SJSA1 (cell line): Measurements from ENCODE around the gene TPCN2. TPM values are rescaled to one million over a fixed set of nuclear protein-coding genes. Genes with fewer than 3 reads are reported as not detected.

Source experiments
- DNase-seq, 2 experiments: peaks; one replicate each; pipeline ENCODE4 v3.0.0-alpha.2; 2015 to 2020; ENCODE audit warnings: low spot score in 2 of 2, low read depth in 1 of 2
- H3K27ac ChIP-seq: fragments of 250-450 bp; sonication (Bioruptor Pico); 2 replicates; pipeline ENCODE4 v1.5.1; 2020; ENCODE audit warnings: mild to moderate bottlenecking, moderate library complexity
- H3K27me3 ChIP-seq: fragments of 250-450 bp; sonication (Bioruptor Pico); replicated peaks from 2 replicates; pipeline ENCODE4 v1.5.1; 2020; ENCODE audit warnings: mild to moderate bottlenecking, moderate library complexity
- H3K36me3 ChIP-seq: fragments of 250-450 bp; sonication (Bioruptor Pico); 2 replicates; pipeline ENCODE4 v1.5.1; 2020; ENCODE audit warnings: mild to moderate bottlenecking
- H3K4me1 ChIP-seq: fragments of 250-450 bp; sonication (Bioruptor Pico); replicated peaks from 2 replicates; pipeline ENCODE4 v1.6.1; 2021; ENCODE audit warnings: mild to moderate bottlenecking
- H3K4me3 ChIP-seq: fragments of 250-450 bp; sonication (Bioruptor Pico); 2 replicates; pipeline ENCODE4 v1.5.1; 2020; ENCODE audit warnings: mild to moderate bottlenecking
- H3K9me3 ChIP-seq: fragments of 250-450 bp; sonication (Bioruptor Pico); replicated peaks from 2 replicates; pipeline ENCODE4 v1.5.1; 2020; ENCODE audit warnings: mild to moderate bottlenecking
- total RNA-seq: library from RNA; depleted of rRNA; stranded (reverse); fragments of >200 nt; shearing (Covaris generic); gene quantifications from 2 replicates; pipeline ENCODE4 v1.2.3, GENCODE V29; 2014

Gene TPCN2
- total RNA-seq, 1 experiment from 2014 or later: 24.1 TPM

DNA sequence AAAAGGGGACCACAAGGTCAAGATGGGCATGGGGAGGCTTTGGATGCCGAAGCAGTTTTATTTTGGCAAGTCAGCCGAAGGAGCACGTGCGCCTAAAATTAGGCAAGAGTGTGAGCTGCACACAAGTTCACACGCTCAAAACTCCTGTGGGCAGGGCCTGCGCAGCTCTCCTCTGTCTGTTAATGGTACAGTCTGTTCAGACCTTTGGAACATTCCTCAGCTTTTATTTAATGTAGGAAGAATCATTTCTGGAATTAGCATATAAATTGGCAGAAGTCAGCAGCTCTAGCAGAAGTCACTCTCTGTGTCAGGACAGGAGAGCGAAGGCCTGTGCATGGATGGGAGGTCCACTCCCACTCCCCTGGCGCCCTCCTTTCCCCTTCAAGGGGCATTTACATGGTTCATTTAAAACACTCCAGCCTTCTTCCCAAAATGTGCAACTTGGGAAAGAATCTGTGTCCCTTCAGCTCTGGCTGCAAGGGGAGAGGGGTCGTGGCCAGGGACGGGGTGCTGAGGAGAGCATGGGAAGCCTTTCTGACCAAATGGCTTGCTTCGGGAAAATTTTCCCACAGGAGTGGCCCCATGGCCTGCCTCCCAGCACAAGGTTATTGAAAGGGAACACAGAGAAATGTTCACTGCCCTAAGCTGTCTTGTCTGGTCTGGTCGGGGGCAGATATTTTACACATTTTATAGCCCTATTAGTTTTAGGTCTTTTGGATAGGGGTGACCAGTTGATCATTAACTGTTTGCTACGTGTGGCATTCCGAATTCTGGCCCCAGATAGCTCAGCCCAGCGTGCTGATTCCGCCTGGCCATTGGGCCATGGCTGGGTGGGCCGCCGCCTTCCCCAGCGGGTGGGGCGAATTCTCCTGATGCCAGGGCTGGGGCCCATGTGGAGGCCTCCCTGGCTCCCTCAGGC is 63.2 kb downstream of the TPCN2 start:
- no peak overlapping the region for H3K27ac ChIP-seq
- H3K4me3 ChIP-seq: no peak overlapping the region
- H3K27me3 ChIP-seq: no peaks in the 10 kb centered on the region
- H3K36me3 ChIP-seq: no peaks in the 10 kb centered on the region
- H3K9me3 ChIP-seq: peaks cover 7% of the 10 kb centered on the region; the same call in 1 of the 2 replicates
- H3K4me1 ChIP-seq: no peaks in the 10 kb centered on the region
- DNase-seq: no peak

DNA sequence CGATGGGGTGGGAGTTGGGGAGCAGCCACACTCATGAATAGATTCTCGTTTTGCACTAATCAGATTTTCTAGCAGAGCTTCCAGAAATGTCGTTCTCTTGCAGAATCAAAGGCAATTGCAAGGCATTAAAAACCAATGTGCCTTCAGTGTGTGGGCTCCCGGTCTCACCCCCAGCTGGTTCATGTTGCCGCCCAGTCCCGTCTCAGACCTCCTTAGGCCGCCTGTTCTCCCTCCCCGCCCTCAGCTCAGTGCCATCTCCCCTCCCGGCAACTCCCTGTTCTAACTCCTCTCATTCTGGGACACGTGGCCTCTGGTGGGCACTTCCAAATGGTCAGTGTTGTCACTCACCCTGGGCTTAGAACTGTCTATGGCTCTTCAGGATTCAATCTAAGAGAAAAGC is 64.5 kb downstream of the TPCN2 start:
- Histone ChIP-seq H3K4me3 (no peak overlapping the region), H3K9me3 (peaks cover 7% of the 10 kb centered on the region; the same call in 1 of the 2 replicates), H3K36me3 (no peaks in the 10 kb centered on the region), H3K27me3 (no peaks in the 10 kb centered on the region), H3K27ac (no peak overlapping the region), H3K4me1 (no peaks in the 10 kb centered on the region)
- DNase-seq: no peak

DNA sequence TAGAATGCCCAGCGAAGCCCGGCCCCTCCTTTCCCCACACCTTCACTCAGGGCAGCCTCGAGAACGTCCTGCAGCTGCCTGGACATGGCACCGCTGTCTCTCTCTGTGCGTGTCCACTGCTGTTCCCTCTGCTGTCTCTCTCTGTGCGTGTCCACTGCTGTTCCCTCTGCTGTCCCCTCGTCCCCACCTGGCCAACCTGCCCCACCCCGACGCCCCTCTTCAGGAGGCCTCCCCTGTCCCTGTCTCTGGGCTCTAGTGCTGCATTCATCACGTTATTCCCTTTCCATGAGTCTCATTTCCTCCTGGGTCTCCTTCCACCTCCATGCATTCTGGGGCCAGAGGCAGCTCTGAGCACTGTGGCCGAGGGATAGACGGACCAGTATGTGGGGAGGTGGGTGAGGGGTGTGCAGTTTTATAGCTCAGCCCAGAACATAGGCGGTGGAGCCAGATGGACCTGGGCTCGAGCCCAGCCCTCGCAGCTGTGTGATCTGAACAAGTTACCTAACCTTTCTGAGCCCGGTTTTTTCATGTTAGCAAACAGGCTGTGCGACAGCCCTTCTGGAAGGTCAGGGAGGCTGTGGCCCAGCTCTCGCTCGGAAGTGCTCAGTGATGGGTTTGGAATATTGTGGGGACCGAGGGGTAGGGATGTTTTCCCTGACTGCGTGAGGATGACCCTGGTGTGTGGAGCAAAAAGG is 65.1 kb downstream of the TPCN2 start:
- H3K9me3 ChIP-seq: peaks cover 7% of the 10 kb centered on the region; the same call in 1 of the 2 replicates
- H3K4me1 ChIP-seq: peaks cover 1% of the 10 kb centered on the region
- no peak for DNase-seq
- H3K4me3 ChIP-seq: no peak overlapping the region
- H3K27ac ChIP-seq: no peak overlapping the region
- no peaks in the 10 kb centered on the region for H3K27me3 ChIP-seq
- no peaks in the 10 kb centered on the region for H3K36me3 ChIP-seq

DNA sequence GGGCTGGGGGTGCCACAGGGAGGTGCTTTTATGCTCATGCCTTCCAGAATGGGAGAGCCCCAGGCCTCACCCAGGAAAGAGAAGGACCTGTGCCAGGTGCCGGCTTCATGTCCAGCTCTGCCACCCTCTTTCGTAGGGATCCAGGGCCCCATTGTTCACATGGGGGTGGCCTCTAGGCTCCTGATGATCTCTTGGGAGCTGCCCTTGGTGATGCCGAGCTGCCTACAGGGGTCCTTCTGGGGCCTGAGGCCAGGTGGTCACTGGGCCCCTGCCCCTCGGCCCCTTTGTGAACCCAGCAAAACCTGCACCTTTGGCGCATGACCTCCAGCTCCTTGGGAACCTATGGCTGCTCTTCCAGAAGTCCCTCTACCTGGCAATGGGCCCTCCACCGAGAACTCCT is 65.6 kb downstream of the TPCN2 start:
- Histone ChIP-seq H3K9me3 (peaks cover 7% of the 10 kb centered on the region; the same call in 1 of the 2 replicates), H3K27ac (no peak overlapping the region), H3K4me3 (no peak overlapping the region), H3K27me3 (no peaks in the 10 kb centered on the region), H3K4me1 (peaks cover 7% of the 10 kb centered on the region), H3K36me3 (no peaks in the 10 kb centered on the region)
- DNase-seq: no peak

DNA sequence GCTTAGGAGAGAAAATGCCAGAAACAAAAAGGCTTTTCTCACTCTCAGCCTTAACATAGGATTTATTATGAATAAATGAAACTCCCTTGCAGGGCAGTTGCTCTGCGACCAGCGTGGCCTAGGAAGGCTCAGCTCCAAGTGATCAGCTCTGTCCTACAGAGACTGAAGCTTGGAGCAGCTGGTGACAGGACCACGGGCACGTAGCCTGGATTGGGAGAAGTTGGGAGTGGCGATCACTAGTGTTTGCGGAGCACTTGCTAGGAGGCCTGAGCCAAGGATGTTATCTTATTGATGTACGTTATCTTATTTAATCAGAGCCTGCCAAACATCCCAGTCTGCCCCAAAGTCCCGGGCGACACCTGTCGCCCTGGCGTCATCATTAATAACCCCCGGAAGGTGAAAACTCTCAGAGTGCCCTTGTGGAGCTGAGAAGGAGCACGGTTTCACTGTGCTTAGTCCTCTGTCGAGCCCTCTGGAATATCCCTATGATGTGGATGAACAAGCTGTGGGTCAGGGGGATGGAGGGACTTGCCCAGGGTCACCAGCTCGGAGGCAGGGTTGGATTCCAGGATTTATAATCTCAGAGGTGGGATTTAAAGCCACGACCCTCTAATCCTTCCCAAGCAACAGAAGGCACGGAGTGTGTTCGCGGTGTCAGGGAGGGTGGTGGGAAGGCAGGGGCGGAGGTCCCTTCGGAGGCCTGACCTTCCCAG is 66.2 kb downstream of the TPCN2 start:
- H3K4me1 ChIP-seq: peaks cover 12% of the 10 kb centered on the region
- H3K4me3 ChIP-seq: no peak overlapping the region
- H3K36me3 ChIP-seq: no peaks in the 10 kb centered on the region
- peaks cover 2% of the 10 kb centered on the region; the same call in 1 of the 2 replicates for H3K9me3 ChIP-seq
- no peak overlapping the region for H3K27ac ChIP-seq
- no peak for DNase-seq
- no peaks in the 10 kb centered on the region for H3K27me3 ChIP-seq

DNA sequence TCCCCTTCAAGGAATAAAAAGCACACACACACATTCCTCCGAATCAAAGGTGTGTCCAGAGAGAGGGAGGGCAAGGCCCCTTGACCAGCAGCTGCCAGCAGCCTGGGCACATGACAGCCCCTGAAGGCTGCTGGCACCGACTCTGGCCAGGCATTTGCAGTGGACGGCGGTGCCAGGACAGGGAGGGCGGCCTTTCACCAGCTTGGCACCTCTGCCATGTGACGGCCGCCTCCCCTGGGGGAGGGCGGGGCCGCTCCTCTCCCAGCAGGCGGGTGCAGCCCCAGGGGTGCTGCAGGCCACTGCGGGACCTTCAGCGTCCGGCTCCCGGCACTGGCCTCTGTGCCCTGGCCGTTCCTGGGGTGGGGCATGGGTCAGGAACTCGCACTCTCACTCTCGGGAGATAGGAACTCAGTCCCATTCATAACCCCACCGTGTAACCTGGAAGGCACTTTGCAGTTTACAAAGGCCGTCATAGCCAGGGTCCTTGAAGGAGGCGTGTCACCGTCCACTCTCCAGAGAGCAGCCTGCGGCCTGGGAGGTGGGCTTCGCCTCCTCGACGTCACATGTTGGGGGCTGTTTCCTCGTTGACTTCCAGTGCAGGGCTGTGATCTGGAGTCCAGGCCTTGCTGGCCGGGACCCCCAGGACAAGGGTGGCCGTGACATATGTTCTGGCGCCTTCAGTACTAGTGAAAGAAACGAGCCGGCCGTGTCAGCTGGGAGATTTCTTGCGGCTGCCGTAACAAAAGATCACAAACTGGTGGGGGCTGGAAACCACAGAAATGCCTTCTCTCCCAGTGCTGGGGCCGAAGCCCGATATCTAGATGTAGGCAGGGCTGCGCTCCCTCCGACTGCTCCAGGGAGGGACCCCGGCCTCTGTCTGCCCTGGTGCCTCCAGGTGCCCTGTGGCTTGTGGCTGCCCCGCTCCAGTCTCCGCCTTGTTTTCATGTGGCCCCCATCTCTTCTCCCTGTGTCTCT is 67.1 kb downstream of the TPCN2 start:
- H3K9me3 ChIP-seq: no peaks in the 10 kb centered on the region
- no peak for DNase-seq
- H3K4me1 ChIP-seq: peaks cover 12% of the 10 kb centered on the region
- H3K27me3 ChIP-seq: no peaks in the 10 kb centered on the region
- H3K27ac ChIP-seq: no peak overlapping the region
- H3K4me3 ChIP-seq: no peak overlapping the region
- H3K36me3 ChIP-seq: no peaks in the 10 kb centered on the region

DNA sequence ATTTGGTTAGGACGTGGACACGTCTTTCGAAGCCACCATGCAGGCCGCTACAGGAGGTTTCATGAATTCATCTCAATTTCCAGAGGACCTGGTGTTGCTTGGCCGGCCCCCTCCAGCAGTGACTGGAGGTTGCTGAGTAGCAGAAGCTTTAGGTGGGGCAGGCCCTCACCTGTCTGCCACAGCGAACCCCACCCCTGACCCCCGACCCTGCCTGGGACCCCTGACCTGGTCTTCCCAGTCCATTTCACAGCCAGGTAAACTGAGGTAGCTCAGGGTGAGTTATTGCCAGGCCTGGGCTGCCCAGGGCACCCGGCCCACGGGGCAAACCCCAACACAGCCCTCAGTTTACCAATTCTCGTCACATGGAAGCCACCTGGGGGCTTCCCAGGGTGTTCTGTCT is 67.9 kb downstream of the TPCN2 start:
- H3K4me3 ChIP-seq: no peak overlapping the region
- H3K9me3 ChIP-seq: no peaks in the 10 kb centered on the region
- H3K36me3 ChIP-seq: no peaks in the 10 kb centered on the region
- no peaks in the 10 kb centered on the region for H3K27me3 ChIP-seq
- peaks cover 13% of the 10 kb centered on the region for H3K4me1 ChIP-seq
- H3K27ac ChIP-seq: no peak overlapping the region
- no peak for DNase-seq

DNA sequence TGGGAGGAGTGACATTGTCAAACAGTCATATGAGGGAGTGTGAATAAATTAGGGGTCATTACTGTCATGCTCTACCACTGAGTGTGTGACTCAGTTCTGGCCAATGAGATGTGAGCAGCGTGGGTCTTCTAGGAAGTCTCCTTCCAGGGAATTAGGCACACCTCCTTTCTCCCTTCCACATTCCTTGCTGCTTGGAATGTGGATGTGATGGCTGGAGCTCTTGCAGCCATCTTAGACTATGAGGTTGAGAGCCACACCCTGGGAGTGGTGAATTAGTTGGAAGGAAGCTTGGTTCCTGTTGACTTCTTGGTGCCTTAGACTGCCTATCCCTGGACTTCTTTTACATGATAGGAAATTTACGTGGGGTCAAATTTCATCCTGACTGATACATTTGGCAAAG is 70.5 kb downstream of the TPCN2 start:
- Histone ChIP-seq H3K27ac (peak overlapping the region; percentile 33), H3K4me1 (peaks cover 39% of the 10 kb centered on the region), H3K4me3 (no peak overlapping the region), H3K36me3 (no peaks in the 10 kb centered on the region), H3K27me3 (no peaks in the 10 kb centered on the region), H3K9me3 (no peaks in the 10 kb centered on the region)
- peak in 1 of 2 experiments; percentile 68 for DNase-seq

DNA sequence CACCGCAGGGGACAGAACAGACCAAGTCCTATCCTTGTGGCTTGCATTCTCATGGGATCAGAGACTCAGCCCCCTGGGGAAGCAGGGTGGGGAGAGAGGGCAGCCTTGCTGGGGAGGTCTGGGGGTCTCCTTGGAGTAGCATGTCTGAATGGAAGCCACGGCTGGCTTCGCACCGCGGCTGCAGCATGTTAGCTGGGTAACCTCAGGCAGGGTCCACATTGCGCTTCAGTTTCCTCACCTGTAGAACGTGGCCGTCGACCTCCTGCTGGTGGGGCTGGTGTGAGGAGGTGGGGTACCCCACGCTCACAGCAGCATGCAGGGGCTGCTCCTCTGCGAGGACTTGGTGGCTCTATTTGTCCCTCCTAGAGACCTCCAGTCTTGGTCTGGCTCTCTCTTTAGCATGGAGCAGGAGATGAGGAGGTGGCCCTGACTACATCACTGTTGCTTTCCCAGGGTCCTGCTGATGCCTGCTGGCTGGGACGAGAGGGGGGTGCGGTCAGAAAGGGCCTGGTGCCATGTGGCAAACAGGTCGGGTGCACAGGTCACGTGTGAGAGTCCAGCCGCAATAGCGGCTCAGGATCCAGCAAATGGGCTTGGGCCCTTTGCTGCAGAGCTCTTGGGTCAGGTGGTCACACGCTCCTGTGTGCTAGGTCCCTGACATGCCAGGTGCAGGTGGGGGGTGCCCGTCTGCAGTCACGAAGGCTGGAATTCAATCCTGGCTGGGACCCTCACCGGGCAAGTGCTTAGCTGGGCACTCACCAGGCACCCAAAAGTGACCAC is 71.6 kb downstream of the TPCN2 start:
- Histone ChIP-seq H3K4me3 (no peak overlapping the region), H3K9me3 (no peaks in the 10 kb centered on the region), H3K27ac (no peak overlapping the region), H3K4me1 (peaks cover 41% of the 10 kb centered on the region), H3K27me3 (no peaks in the 10 kb centered on the region), H3K36me3 (no peaks in the 10 kb centered on the region)
- no peak for DNase-seq

DNA sequence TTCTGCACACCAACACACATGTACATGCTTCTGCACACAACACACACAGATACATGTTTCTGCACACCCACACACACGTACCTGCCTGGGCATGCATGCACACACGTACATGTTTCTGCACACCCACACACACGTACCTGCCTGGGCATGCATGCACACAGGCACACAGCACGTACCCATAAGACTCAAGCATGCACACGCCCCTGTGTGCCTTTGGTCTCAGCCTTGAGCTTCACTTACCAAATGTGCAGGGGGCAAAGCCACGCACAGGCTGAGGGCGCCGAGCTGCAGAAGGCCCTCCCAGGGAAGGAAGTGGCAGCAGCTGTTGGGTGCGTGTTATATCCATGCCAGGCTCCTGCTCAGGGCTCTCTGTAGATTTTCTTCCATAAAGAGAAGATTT is 72.3 kb downstream of the TPCN2 start:
- peaks cover 41% of the 10 kb centered on the region for H3K4me1 ChIP-seq
- H3K27ac ChIP-seq: no peak overlapping the region
- H3K9me3 ChIP-seq: no peaks in the 10 kb centered on the region
- no peak overlapping the region for H3K4me3 ChIP-seq
- no peak for DNase-seq
- no peaks in the 10 kb centered on the region for H3K27me3 ChIP-seq
- no peaks in the 10 kb centered on the region for H3K36me3 ChIP-seq

DNA sequence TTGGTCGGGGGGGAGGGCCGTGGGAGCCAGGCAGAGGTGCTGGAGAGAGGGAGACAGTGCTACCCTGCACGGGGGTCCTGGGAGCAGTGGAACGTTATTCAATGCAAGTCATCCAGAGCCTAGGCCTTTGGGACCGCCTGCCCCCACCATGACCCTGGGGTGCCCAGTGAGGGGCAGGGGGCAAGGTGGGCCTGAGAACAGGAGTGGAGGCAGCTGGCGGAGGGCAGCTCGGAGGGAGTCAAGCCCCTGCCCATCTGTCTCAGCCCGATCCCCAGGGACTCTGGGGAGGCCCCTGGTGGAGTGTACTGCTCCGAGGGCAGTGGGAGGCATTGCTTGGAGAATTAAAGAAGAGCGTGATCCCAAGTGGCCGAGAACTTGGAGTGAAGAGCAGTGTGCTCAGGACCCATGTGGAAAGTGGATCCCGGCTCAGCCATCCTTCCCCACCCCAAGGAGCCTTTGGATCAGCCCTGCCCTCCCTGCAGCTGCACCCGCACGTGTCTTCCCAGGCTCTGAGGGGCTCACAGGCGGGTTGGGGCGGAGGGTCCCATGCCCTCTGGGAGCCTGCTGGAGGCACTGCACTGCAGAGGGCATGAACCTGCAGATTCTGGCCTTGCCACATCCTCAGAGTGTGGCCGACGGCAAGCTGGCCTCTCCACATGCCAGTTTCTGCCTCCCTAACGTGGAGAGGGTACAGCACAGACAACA is 73.0 kb downstream of the TPCN2 start:
- no peaks in the 10 kb centered on the region for H3K27me3 ChIP-seq
- peaks cover 41% of the 10 kb centered on the region for H3K4me1 ChIP-seq
- DNase-seq: no peak
- H3K27ac ChIP-seq: no peak overlapping the region
- no peaks in the 10 kb centered on the region for H3K36me3 ChIP-seq
- H3K9me3 ChIP-seq: no peaks in the 10 kb centered on the region
- no peak overlapping the region for H3K4me3 ChIP-seq

DNA sequence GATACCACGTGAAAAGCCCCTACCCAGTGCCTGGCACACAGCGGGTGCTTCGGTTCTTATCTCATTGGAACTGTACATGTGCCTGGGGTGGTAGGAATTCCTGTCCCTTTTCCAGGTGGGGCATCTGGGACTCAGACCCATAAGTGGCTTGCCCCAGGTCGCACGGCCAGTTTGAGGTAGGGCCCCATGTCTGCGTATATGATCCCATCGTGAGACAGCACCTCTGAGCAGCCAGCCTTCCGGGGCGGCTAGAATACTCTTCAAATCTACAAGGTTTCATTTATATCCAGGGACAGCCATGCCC is 73.5 kb downstream of the TPCN2 start:
- H3K9me3 ChIP-seq: no peaks in the 10 kb centered on the region
- no peaks in the 10 kb centered on the region for H3K36me3 ChIP-seq
- DNase-seq: peak in 1 of 2 experiments; percentile 47
- no peaks in the 10 kb centered on the region for H3K27me3 ChIP-seq
- no peak overlapping the region for H3K27ac ChIP-seq
- H3K4me1 ChIP-seq: peaks cover 41% of the 10 kb centered on the region
- no peak overlapping the region for H3K4me3 ChIP-seq
